Activated CD4-positive, alpha-beta T cell treated with anti-CD3 and anti-CD28 coated beads for 48 hours (primary cell): Measurements from ENCODE around the gene ITPRIP.

Source experiments
- DNase-seq: peaks from one replicate; pipeline ENCODE4 v3.0.0-alpha.2; 2020

ITPRIP gene

GRCh38 chr10:104325436-104326435, 12.5 kb downstream of the ITPRIP start:
- no peak for DNase-seq

GRCh38 chr10:104324931-104325330, 13.3 kb downstream of the ITPRIP start:
- no peak for DNase-seq

GRCh38 chr10:104324221-104324686, 14.0 kb downstream of the ITPRIP start:
- DNase-seq: no peak

GRCh38 chr10:104323760-104324201, 14.5 kb downstream of the ITPRIP start:
- no peak for DNase-seq

- no peak for DNase-seq
These were observed 15.2 kb downstream of the ITPRIP start for GRCh38 chr10:104323085-104323484.

GRCh38 chr10:104322416-104322782, 15.9 kb downstream of the ITPRIP start:
- no peak for DNase-seq

- DNase-seq: no peak
These were observed 16.4 kb downstream of the ITPRIP start for GRCh38 chr10:104321725-104322415.

GRCh38 chr10:104321226-104321625, 17.0 kb downstream of the ITPRIP start:
- no peak for DNase-seq

- DNase-seq: no peak
These were observed 19.2 kb downstream of the ITPRIP start for GRCh38 chr10:104318810-104319741.

GRCh38 chr10:104318326-104318725, 19.9 kb downstream of the ITPRIP start:
- DNase-seq: no peak

- no peak for DNase-seq
These were observed 20.5 kb downstream of the ITPRIP start for GRCh38 chr10:104317726-104318299.

- DNase-seq: no peak
These were observed 21.0 kb downstream of the ITPRIP start for GRCh38 chr10:104317269-104317710.

- DNase-seq: no peak
These were observed 21.8 kb downstream of the ITPRIP start for GRCh38 chr10:104316321-104317099.

- DNase-seq: no peak
These were observed 22.8 kb downstream of the ITPRIP start for GRCh38 chr10:104315486-104315921.

- DNase-seq: no peak
These were observed 23.4 kb downstream of the ITPRIP start for GRCh38 chr10:104314591-104315485.

- no peak for DNase-seq
These were observed 27.0 kb downstream of the ITPRIP start for GRCh38 chr10:104311184-104311720.

- no peak for DNase-seq
These were observed 28.0 kb downstream of the ITPRIP start for GRCh38 chr10:104309980-104310978.

- peak; percentile 46 for DNase-seq
These were observed 29.8 kb downstream of the ITPRIP start for GRCh38 chr10:104308439-104308903.
